NCI-H2171 (cell line): ENCODE results near the gene MEDAG.

ENCODE experiments used
- DNase-seq: peaks from one replicate; lab custom pipeline; 2025; lab: John Stamatoyannopoulos, UW

The MEDAG gene

GRCh38 chr13:30905932-30906383 lies at the start of gene MEDAG:
TSS of gene MEDAG (plus strand) at chr13:30906271. CDS start at chr13:30906516, 245 bp downstream.
- DNase-seq = no peak

- DNase-seq = no peak
Measured at GRCh38 chr13:30857018-30857417, 49.1 kb upstream of the MEDAG start.

- no peak for DNase-seq
Measured at GRCh38 chr13:30857636-30858035, 48.4 kb upstream of the MEDAG start.

- no peak for DNase-seq
Measured at GRCh38 chr13:30859326-30859725, 46.7 kb upstream of the MEDAG start.

GRCh38 chr13:30861163-30861562 lies 44.9 kb upstream of the MEDAG start:
- DNase-seq = no peak

GRCh38 chr13:30861836-30862467 lies 44.1 kb upstream of the MEDAG start:
- no peak for DNase-seq

- no peak for DNase-seq
Measured at GRCh38 chr13:30862707-30863106, 43.4 kb upstream of the MEDAG start.

- no peak for DNase-seq
Measured at GRCh38 chr13:30863231-30863630, 42.8 kb upstream of the MEDAG start.

GRCh38 chr13:30863796-30864195 lies 42.3 kb upstream of the MEDAG start:
- no peak for DNase-seq

GRCh38 chr13:30864433-30865122 lies 41.5 kb upstream of the MEDAG start:
- no peak for DNase-seq

- DNase-seq = peak; percentile 38
Measured at GRCh38 chr13:30865123-30866049, 40.7 kb upstream of the MEDAG start.

- DNase-seq = no peak
Measured at GRCh38 chr13:30866677-30867076, 39.4 kb upstream of the MEDAG start.

- DNase-seq = no peak
Measured at GRCh38 chr13:30867089-30867669, 38.9 kb upstream of the MEDAG start.

- DNase-seq = no peak
Measured at GRCh38 chr13:30868799-30869470, 37.1 kb upstream of the MEDAG start.

GRCh38 chr13:30869491-30869890 lies 36.6 kb upstream of the MEDAG start:
- no peak for DNase-seq

- no peak for DNase-seq
Measured at GRCh38 chr13:30870049-30870884, 35.8 kb upstream of the MEDAG start.

- no peak for DNase-seq
Measured at GRCh38 chr13:30870916-30871587, 35.0 kb upstream of the MEDAG start.

GRCh38 chr13:30871588-30872275 lies 34.3 kb upstream of the MEDAG start:
- DNase-seq = no peak

- no peak for DNase-seq
Measured at GRCh38 chr13:30872276-30872594, 33.8 kb upstream of the MEDAG start.
